MCF 10A (cell line): ENCODE data around the gene CTNNB1. TPM values are rescaled to one million over a fixed set of nuclear protein-coding genes. Genes with fewer than 3 reads are reported as not detected.

ENCODE experiments used
- BruUV-seq: library from RNA; stranded (reverse); fragments of 400-500 nt; replicated peaks from 2 replicates; lab custom pipeline; 2021; lab: Mats Ljungman, UMichigan
- CTCF ChIA-PET: fragments of 300-600 bp; sonication (Branson Sonifier 250); formaldehyde crosslinking; extraction: SDS; loops from one replicate; lab custom pipeline; 2021; ENCODE audit warnings: antibody characterized with exemption, inconsistent platforms; lab: Yijun Ruan, JAX
- POLR2A ChIA-PET: fragments of 300-600, 350-650 bp; sonication (Branson Sonifier 250); formaldehyde crosslinking; extraction: SDS; loops from one replicate; lab custom pipeline; 2020; ENCODE audit warnings: antibody characterized with exemption, inconsistent platforms; lab: Yijun Ruan, JAX
- DNase-seq: peaks from one replicate; pipeline ENCODE4 v3.0.0-alpha.2; 2018; ENCODE audit not compliant: unreplicated experiment
- H3K27ac Mint-ChIP-seq: one replicate; pipeline ENCODE4 v1.8.0; 2022; ENCODE audit warnings: mild to moderate bottlenecking, low read depth, mixed read lengths; ENCODE audit not compliant: unreplicated experiment
- H3K27me3 Mint-ChIP-seq: one replicate; pipeline ENCODE4 v1.8.0; 2022; ENCODE audit warnings: mixed read lengths; ENCODE audit not compliant: insufficient read depth, unreplicated experiment
- H3K36me3 Mint-ChIP-seq: one replicate; pipeline ENCODE4 v1.8.0; 2022; ENCODE audit warnings: mild to moderate bottlenecking, moderate library complexity, mixed read lengths; ENCODE audit not compliant: insufficient read depth, unreplicated experiment
- H3K4me1 Mint-ChIP-seq: one replicate; pipeline ENCODE4 v1.8.0; 2022; ENCODE audit warnings: mixed read lengths; ENCODE audit not compliant: insufficient read depth, unreplicated experiment
- H3K4me3 Mint-ChIP-seq: one replicate; pipeline ENCODE4 v1.8.0; 2022; ENCODE audit warnings: mild to moderate bottlenecking, moderate library complexity, mixed read lengths; ENCODE audit not compliant: unreplicated experiment
- H3K9me3 Mint-ChIP-seq: one replicate; pipeline ENCODE4 v1.8.0; 2022; ENCODE audit warnings: mixed read lengths; ENCODE audit not compliant: unreplicated experiment
- intact Hi-C: fragments of 100-400 bp; cut with micrococcal nuclease; formaldehyde crosslinking; loops from 2 replicates; pipeline ENCODE4 v1.14.1; 2022
- total RNA-seq: library from RNA; stranded (reverse); gene quantifications from 2 replicates; pipeline ENCODE4 v1.2.3, GENCODE V29; 2022
- TF ChIP-seq, protein P1 (sequence below): fragments of 200-600 bp; IDR thresholded peaks from one replicate; pipeline ENCODE4 v1.8.0; 2022; ENCODE audit warnings: antibody characterized with exemption, mild to moderate bottlenecking; ENCODE audit not compliant: unreplicated experiment

The CTNNB1 gene
- total RNA-seq, 1 experiment from 2014 or later: 244 TPM

DNA sequence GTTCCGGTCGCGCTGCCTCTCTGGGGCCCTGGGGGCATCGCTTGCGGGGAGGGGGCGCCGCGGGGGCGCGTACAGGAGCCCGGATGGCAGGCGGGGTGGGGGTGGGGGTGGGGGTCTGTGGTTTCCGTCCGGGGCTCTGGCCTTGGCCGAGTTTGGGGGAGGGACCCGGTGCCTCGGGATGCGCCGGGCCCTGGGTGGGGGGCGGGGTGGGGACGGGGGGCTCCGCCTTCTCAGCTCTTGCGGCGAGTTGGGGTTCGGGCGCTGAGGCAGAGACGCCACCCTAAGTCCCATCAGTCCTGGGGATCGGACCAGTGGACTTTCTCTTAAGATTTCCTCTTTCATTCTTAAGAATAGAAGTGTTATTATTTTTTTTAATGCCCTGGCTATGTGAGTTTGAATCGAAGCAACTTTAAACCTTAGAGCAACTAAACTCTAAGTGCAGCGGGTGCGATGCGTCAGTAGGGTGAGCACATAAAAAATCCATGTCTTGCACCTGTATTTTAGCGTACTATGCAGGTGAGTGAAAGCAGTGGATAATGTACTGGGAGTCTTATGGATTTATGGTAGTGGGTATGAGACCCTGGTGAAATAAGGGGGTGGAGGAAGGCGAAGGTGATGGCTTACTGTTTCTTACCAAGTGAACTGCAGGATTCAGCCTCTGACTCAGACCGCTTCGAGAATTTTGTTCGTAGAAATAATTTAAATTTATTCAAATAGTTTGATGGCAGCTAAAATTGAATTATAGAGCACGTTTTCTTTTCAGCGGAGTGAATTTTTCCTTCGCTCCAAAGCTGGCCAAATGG is 762 bp downstream of the CTNNB1 start:
- Mint-ChIP-seq H3K36me3 (peaks cover 8% of the 10 kb centered on the region), H3K4me1 (peaks cover 28% of the 10 kb centered on the region), H3K27ac (peak overlapping the region; percentile 74), H3K9me3 (no peaks in the 10 kb centered on the region), H3K4me3 (peak overlapping the region; percentile 82), H3K27me3 (no peaks in the 10 kb centered on the region)
- ChIA-PET CTCF (interaction anchor here (0.7 to 3.0 kb wide), 5 partner anchors 9 to 1005 kb away, joined by 3 to 25 read pairs (median 3); no protein-coding TSS in a partner anchor), POLR2A (interaction anchor here (0.7 to 4.1 kb wide), 40 partner anchors 8 to 1108 kb away, joined by 3 to 53 read pairs (median 4); partner anchors contain the start of gene ZNF619)
- intact Hi-C loops: loop anchor here (1.0 to 10.0 kb wide), 6 partner anchors 67 to 725 kb away; partner anchors contain the start of gene ZNF619
- BruUV-seq: TSS peak; percentile 32
- peak; percentile 34 for DNase-seq
- TF ChIP-seq, protein P1, sequence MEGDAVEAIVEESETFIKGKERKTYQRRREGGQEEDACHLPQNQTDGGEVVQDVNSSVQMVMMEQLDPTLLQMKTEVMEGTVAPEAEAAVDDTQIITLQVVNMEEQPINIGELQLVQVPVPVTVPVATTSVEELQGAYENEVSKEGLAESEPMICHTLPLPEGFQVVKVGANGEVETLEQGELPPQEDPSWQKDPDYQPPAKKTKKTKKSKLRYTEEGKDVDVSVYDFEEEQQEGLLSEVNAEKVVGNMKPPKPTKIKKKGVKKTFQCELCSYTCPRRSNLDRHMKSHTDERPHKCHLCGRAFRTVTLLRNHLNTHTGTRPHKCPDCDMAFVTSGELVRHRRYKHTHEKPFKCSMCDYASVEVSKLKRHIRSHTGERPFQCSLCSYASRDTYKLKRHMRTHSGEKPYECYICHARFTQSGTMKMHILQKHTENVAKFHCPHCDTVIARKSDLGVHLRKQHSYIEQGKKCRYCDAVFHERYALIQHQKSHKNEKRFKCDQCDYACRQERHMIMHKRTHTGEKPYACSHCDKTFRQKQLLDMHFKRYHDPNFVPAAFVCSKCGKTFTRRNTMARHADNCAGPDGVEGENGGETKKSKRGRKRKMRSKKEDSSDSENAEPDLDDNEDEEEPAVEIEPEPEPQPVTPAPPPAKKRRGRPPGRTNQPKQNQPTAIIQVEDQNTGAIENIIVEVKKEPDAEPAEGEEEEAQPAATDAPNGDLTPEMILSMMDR: no peak

DNA sequence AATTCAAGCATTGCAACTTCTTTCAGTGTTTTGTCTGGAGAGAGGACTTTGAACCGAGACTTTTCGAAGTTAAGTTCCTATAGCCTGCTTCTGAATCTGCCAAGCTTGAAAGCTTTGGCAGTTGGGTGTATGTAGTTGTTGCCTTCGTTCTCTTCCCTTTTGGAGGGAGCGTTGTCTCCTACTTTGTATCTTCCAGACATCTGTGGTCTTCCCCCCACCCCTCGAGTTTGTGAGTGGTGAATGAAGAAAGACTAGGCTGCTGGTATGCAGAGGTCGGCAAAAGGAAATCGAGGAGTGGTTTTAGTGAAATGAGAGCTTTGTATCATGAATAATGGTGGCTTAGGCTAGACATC is 1.3 kb downstream of the CTNNB1 start:
- ChIA-PET POLR2A (interaction anchor here (0.7 to 4.1 kb wide), 10 partner anchors 9 to 747 kb away, joined by 3 to 53 read pairs (median 6); no protein-coding TSS in a partner anchor), CTCF (interaction anchor here (0.7 to 3.0 kb wide), 4 partner anchors 85 to 1006 kb away, joined by 3 to 25 read pairs (median 4); no protein-coding TSS in a partner anchor)
- peak overlapping the region; percentile 74 for H3K27ac Mint-ChIP-seq
- no TSS peak for BruUV-seq
- DNase-seq: peak; percentile 49
- peaks cover 28% of the 10 kb centered on the region for H3K4me1 Mint-ChIP-seq
- intact Hi-C loops: loop anchor here (5.0 to 10.0 kb wide), 5 partner anchors 67 to 726 kb away; partner anchors contain the start of gene ZNF619
- peaks cover 8% of the 10 kb centered on the region for H3K36me3 Mint-ChIP-seq
- H3K9me3 Mint-ChIP-seq: no peaks in the 10 kb centered on the region
- H3K27me3 Mint-ChIP-seq: no peaks in the 10 kb centered on the region
- TF ChIP-seq, protein P1: no peak
- H3K4me3 Mint-ChIP-seq: peak overlapping the region; percentile 82

DNA sequence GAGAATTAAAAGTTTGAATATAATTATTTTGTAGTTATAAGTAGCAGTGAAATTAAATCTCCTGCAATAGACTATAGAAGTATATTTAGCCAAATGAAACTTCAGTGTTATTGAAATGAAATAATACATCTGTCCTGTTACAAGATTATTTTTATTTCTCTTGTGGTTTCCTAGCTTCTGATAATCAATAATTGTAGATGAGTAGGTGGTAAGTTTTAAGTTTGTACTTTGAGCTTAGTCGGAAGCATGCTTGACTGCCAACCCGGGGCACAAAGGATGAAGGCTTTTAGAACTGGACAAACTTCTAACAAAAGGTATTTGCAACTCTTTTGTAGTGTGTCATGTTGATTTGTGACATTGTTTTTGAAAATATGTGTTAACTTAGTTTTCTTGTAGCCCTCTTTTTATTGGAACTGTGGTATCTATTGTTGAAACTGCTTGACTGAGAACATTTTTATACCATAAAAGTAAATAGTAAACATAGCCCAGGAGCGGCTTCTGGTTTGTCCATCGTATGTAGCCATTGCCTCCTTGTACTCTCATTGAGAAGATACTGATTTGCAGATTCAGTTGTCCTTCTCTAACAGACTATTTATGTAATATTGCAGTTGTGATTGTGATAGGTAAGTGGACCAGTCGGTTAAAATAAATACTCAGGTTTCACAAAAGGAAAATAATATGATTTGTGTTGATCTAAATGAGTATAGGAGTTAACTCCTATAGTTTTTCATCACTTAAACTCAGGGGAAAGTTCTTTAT is 2.9 kb downstream of the CTNNB1 start:
- POLR2A ChIA-PET: interaction anchor here (0.6 to 3.8 kb wide), 12 partner anchors 11 to 1322 kb away, joined by 3 to 23 read pairs (median 4); no protein-coding TSS in a partner anchor
- H3K27ac Mint-ChIP-seq: peak overlapping the region; percentile 74

More for the DNA sequence above, 2.9 kb downstream of the CTNNB1 start:
- H3K9me3 Mint-ChIP-seq: no peaks in the 10 kb centered on the region
- peaks cover 42% of the 10 kb centered on the region for H3K4me1 Mint-ChIP-seq
- H3K36me3 Mint-ChIP-seq: peaks cover 8% of the 10 kb centered on the region
- no TSS peak for BruUV-seq
- intact Hi-C loops: loop anchor here (2.0 to 10.0 kb wide), 7 partner anchors 65 to 875 kb away; partner anchors contain the start of gene ZNF619
- TF ChIP-seq, protein P1: no peak
- DNase-seq: peak; percentile 20
- H3K27me3 Mint-ChIP-seq: no peaks in the 10 kb centered on the region
- CTCF ChIA-PET: interaction anchor here (0.5 to 4.3 kb wide), 35 partner anchors 9 to 1628 kb away, joined by 3 to 37 read pairs (median 3); no protein-coding TSS in a partner anchor
- H3K4me3 Mint-ChIP-seq: peak overlapping the region; percentile 82
